ENCODE data around the gene HADHB. TPM values are rescaled to one million over a fixed set of nuclear protein-coding genes. Genes with fewer than 3 reads are reported as not detected.
"Not testable (repeated sequence)": the region's sequence is repeated elsewhere in the genome, so short reads cannot be mapped to it uniquely, and the experiment has no call there.

The HADHB gene
- total RNA-seq, 2 donors from 2014 or later: 45.9 to 46.3 TPM

- H3K27me3 Mint-ChIP-seq: no peaks in the 10 kb centered on the region
- H3K27ac Mint-ChIP-seq: no peak overlapping the region
- no peak overlapping the region for H3K4me3 Mint-ChIP-seq
- H3K4me1 Mint-ChIP-seq: peaks cover 2% of the 10 kb centered on the region
- no peaks in the 10 kb centered on the region for H3K9me3 ChIP-seq (ENCODE audit: control insufficient read depth, low read length, poor library complexity, severe bottlenecking)
- DNase-seq: no peak
- H3K36me3 Mint-ChIP-seq (ENCODE audit: low read depth): peaks cover 2% of the 10 kb centered on the region
- no peak for ATAC-seq
These were observed 67.7 kb downstream of the HADHB start for GRCh38 chr2:26312471-26312870.

- Mint-ChIP-seq H3K27ac (no peak overlapping the region), H3K4me1 (peaks cover 2% of the 10 kb centered on the region), H3K4me3 (no peak overlapping the region), H3K27me3 (no peaks in the 10 kb centered on the region), H3K36me3 (ENCODE audit: low read depth) (peaks cover 2% of the 10 kb centered on the region)
- ATAC-seq (no peak), DNase-seq (no peak)
- no peaks in the 10 kb centered on the region for H3K9me3 ChIP-seq (ENCODE audit: control insufficient read depth, low read length, poor library complexity, severe bottlenecking)
These were observed 68.7 kb downstream of the HADHB start for GRCh38 chr2:26313446-26313845.

GRCh38 chr2:26314243-26314642 is 69.5 kb downstream of the HADHB start:
- Mint-ChIP-seq H3K4me3 (no peak overlapping the region), H3K36me3 (ENCODE audit: low read depth) (peaks cover 2% of the 10 kb centered on the region), H3K4me1 (peaks cover 2% of the 10 kb centered on the region), H3K27me3 (no peaks in the 10 kb centered on the region), H3K27ac (no peak overlapping the region)
- DNase-seq (no peak), ATAC-seq (no peak)
- H3K9me3 ChIP-seq (ENCODE audit: control insufficient read depth, low read length, poor library complexity, severe bottlenecking): no peaks in the 10 kb centered on the region

- H3K9me3 ChIP-seq (ENCODE audit: control insufficient read depth, low read length, poor library complexity, severe bottlenecking): no peaks in the 10 kb centered on the region
- no peak for DNase-seq
- ATAC-seq: no peak
- Mint-ChIP-seq H3K36me3 (ENCODE audit: low read depth) (peaks cover 2% of the 10 kb centered on the region), H3K4me3 (no peak overlapping the region), H3K4me1 (peaks cover 2% of the 10 kb centered on the region), H3K27ac (peak overlapping the region; percentile 49), H3K27me3 (no peaks in the 10 kb centered on the region)
These were observed 71.3 kb downstream of the HADHB start for GRCh38 chr2:26316041-26316440.

- no peaks in the 10 kb centered on the region for H3K9me3 ChIP-seq (ENCODE audit: control insufficient read depth, low read length, poor library complexity, severe bottlenecking)
- Mint-ChIP-seq H3K36me3 (ENCODE audit: low read depth) (peaks cover 2% of the 10 kb centered on the region), H3K27me3 (no peaks in the 10 kb centered on the region), H3K4me3 (no peak overlapping the region), H3K4me1 (peaks cover 2% of the 10 kb centered on the region), H3K27ac (peak overlapping the region; percentile 49)
- no peak for DNase-seq
- ATAC-seq: no peak
These were observed 72.1 kb downstream of the HADHB start for GRCh38 chr2:26316845-26317244.

- Mint-ChIP-seq H3K27ac (no peak overlapping the region), H3K27me3 (no peaks in the 10 kb centered on the region)
- H3K9me3 ChIP-seq (ENCODE audit: control insufficient read depth, low read length, poor library complexity, severe bottlenecking): no peaks in the 10 kb centered on the region
These were observed 72.8 kb downstream of the HADHB start for GRCh38 chr2:26317377-26318105.

GRCh38 chr2:26318950-26319349 is 74.2 kb downstream of the HADHB start:
- no peaks in the 10 kb centered on the region for H3K9me3 ChIP-seq (ENCODE audit: control insufficient read depth, low read length, poor library complexity, severe bottlenecking)
- H3K27me3 Mint-ChIP-seq: no peaks in the 10 kb centered on the region
- H3K27ac Mint-ChIP-seq: no peak overlapping the region
- ATAC-seq: no peak
- DNase-seq: no peak
- H3K36me3 Mint-ChIP-seq (ENCODE audit: low read depth): no peaks in the 10 kb centered on the region
- H3K4me3 Mint-ChIP-seq: no peak overlapping the region
- no peaks in the 10 kb centered on the region for H3K4me1 Mint-ChIP-seq

More at GRCh38 chr2:26317377-26318105, 72.8 kb downstream of the HADHB start:
- peaks cover 2% of the 10 kb centered on the region for H3K36me3 Mint-ChIP-seq (ENCODE audit: low read depth)
- peaks cover 2% of the 10 kb centered on the region for H3K4me1 Mint-ChIP-seq
- H3K4me3 Mint-ChIP-seq: no peak overlapping the region
- ATAC-seq (no peak), DNase-seq (no peak)

GRCh38 chr2:26324479-26324878 is 79.7 kb downstream of the HADHB start:
- not testable (repeated sequence) for H3K27ac Mint-ChIP-seq; H3K9me3 ChIP-seq (ENCODE audit: control insufficient read depth, low read length, poor library complexity, severe bottlenecking); H3K4me1 Mint-ChIP-seq; H3K4me3 Mint-ChIP-seq; H3K36me3 Mint-ChIP-seq (ENCODE audit: low read depth); H3K27me3 Mint-ChIP-seq; ATAC-seq; DNase-seq

- Mint-ChIP-seq H3K36me3 (ENCODE audit: low read depth) (no peaks in the 10 kb centered on the region), H3K27ac (no peak overlapping the region), H3K4me1 (peaks cover 3% of the 10 kb centered on the region), H3K27me3 (no peaks in the 10 kb centered on the region), H3K4me3 (no peak overlapping the region)
- ATAC-seq: no peak
- no peak for DNase-seq
- no peaks in the 10 kb centered on the region for H3K9me3 ChIP-seq (ENCODE audit: control insufficient read depth, low read length, poor library complexity, severe bottlenecking)
These were observed 80.2 kb downstream of the HADHB start for GRCh38 chr2:26324903-26325302.

- Mint-ChIP-seq H3K4me3 (no peak overlapping the region), H3K36me3 (ENCODE audit: low read depth) (no peaks in the 10 kb centered on the region), H3K4me1 (peaks cover 8% of the 10 kb centered on the region), H3K27me3 (no peaks in the 10 kb centered on the region), H3K27ac (no peak overlapping the region)
- DNase-seq (no peak), ATAC-seq (no peak)
- no peaks in the 10 kb centered on the region for H3K9me3 ChIP-seq (ENCODE audit: control insufficient read depth, low read length, poor library complexity, severe bottlenecking)
These were observed 81.1 kb downstream of the HADHB start for GRCh38 chr2:26325851-26326250.

GRCh38 chr2:26326514-26326913 is 81.8 kb downstream of the HADHB start:
- Mint-ChIP-seq H3K4me1 (peaks cover 8% of the 10 kb centered on the region), H3K4me3 (no peak overlapping the region), H3K27ac (no peak overlapping the region), H3K36me3 (ENCODE audit: low read depth) (no peaks in the 10 kb centered on the region), H3K27me3 (no peaks in the 10 kb centered on the region)
- H3K9me3 ChIP-seq (ENCODE audit: control insufficient read depth, low read length, poor library complexity, severe bottlenecking): no peaks in the 10 kb centered on the region
- no peak for ATAC-seq
- no peak for DNase-seq

- DNase-seq (no peak), ATAC-seq (no peak)
- peaks cover 2% of the 10 kb centered on the region for H3K36me3 Mint-ChIP-seq (ENCODE audit: low read depth)
- no peaks in the 10 kb centered on the region for H3K9me3 ChIP-seq (ENCODE audit: control insufficient read depth, low read length, poor library complexity, severe bottlenecking)
- peaks cover 8% of the 10 kb centered on the region for H3K4me1 Mint-ChIP-seq
- H3K27me3 Mint-ChIP-seq: no peaks in the 10 kb centered on the region
- no peak overlapping the region for H3K4me3 Mint-ChIP-seq
- H3K27ac Mint-ChIP-seq: no peak overlapping the region
These were observed 82.8 kb downstream of the HADHB start for GRCh38 chr2:26327291-26328272.

- H3K9me3 ChIP-seq (ENCODE audit: control insufficient read depth, low read length, poor library complexity, severe bottlenecking); ATAC-seq; H3K27me3 Mint-ChIP-seq; DNase-seq; H3K4me1 Mint-ChIP-seq; H3K4me3 Mint-ChIP-seq; H3K27ac Mint-ChIP-seq; H3K36me3 Mint-ChIP-seq (ENCODE audit: low read depth): not testable (repeated sequence)
These were observed 84.3 kb downstream of the HADHB start for GRCh38 chr2:26329083-26329482.
